HepG2 (cell line): ENCODE data around the gene TJP3. TPM values are rescaled to one million over a fixed set of nuclear protein-coding genes. Genes with fewer than 3 reads are reported as not detected.

Experiments used
- CBFB ChIP-seq: sonication (generic); formaldehyde crosslinking; IDR thresholded peaks from 2 replicates; pipeline ENCODE4 v1.4.0; 2020; ENCODE audit warnings: missing genetic modification reagents
- CHD4 ChIP-seq: fragments of 200-600 bp; sonication (generic); IDR thresholded peaks from 2 replicates; pipeline ENCODE4 v1.7.0; 2017; ENCODE audit warnings: mild to moderate bottlenecking, low read length, borderline replicate concordance
- HCFC1 ChIP-seq: fragments of 150-350 bp; IDR thresholded peaks from 2 replicates; pipeline ENCODE4 v1.6.1; 2014; ENCODE audit warnings: low read depth, low read length
- HNF4A ChIP-seq: sonication (generic); formaldehyde crosslinking; IDR thresholded peaks from 2 replicates; pipeline ENCODE4 v1.4.0; 2020; ENCODE audit warnings: missing genetic modification reagents
- KDM2A ChIP-seq: sonication (generic); formaldehyde crosslinking; IDR thresholded peaks from 2 replicates; pipeline ENCODE4 v1.4.0; 2020; ENCODE audit warnings: low read depth, missing genetic modification reagents, borderline replicate concordance
- KDM4B ChIP-seq: sonication (generic); formaldehyde crosslinking; IDR thresholded peaks from 2 replicates; pipeline ENCODE4 v1.4.0; 2020; ENCODE audit warnings: missing genetic modification reagents
- RARA ChIP-seq: IDR thresholded peaks from 2 replicates; pipeline ENCODE4 v1.6.1; 2016; ENCODE audit warnings: missing genetic modification reagents, missing compliant biosample characterization
- RCOR2 ChIP-seq: IDR thresholded peaks from 2 replicates; pipeline ENCODE4 v1.6.1; 2016; ENCODE audit warnings: missing biosample characterization, missing genetic modification reagents
- RXRA ChIP-seq: sonication (generic); formaldehyde crosslinking; IDR thresholded peaks from 2 replicates; pipeline ENCODE4 v1.5.1; 2020; ENCODE audit warnings: missing genetic modification reagents
- SAP130 ChIP-seq: IDR thresholded peaks from 2 replicates; pipeline ENCODE4 v1.6.1; 2016; ENCODE audit warnings: low read depth
- SOX13 ChIP-seq, 3 experiments: fragments of 450-650 bp in 1 of 3; sonication (generic) in 1 of 3; formaldehyde crosslinking in 1 of 3; IDR thresholded peaks in 2 of 3; conservative IDR thresholded peaks in 1 of 3; 2 replicates each; pipeline versions ENCODE4 v1.5.0 to v1.6.1; 2016 to 2020; ENCODE audit warnings: antibody characterized with exemption in 1 of 3, mild to moderate bottlenecking in 1 of 3, missing compliant biosample characterization in 1 of 3, missing genetic modification reagents in 1 of 3, moderate library complexity in 1 of 3
- TBL1XR1 ChIP-seq: fragments of 150-350 bp; IDR thresholded peaks from 2 replicates; pipeline ENCODE4 v1.6.1; 2014; ENCODE audit warnings: borderline replicate concordance, low read length; ENCODE audit not compliant: partially characterized antibody
- ZNF44 ChIP-seq: sonication (generic); formaldehyde crosslinking; IDR thresholded peaks from 2 replicates; pipeline ENCODE4 v1.5.1; 2020; ENCODE audit warnings: mild to moderate bottlenecking, missing genetic modification reagents
- ZNF564 ChIP-seq: sonication (generic); formaldehyde crosslinking; IDR thresholded peaks from 2 replicates; pipeline ENCODE4 v1.8.1; 2023; ENCODE audit warnings: mild to moderate bottlenecking, missing genetic modification reagents
- ZNF713 ChIP-seq: sonication (generic); formaldehyde crosslinking; IDR thresholded peaks from 2 replicates; pipeline ENCODE4 v1.4.0; 2020; ENCODE audit warnings: mild to moderate bottlenecking, missing genetic modification reagents
- ZNF792 ChIP-seq: IDR thresholded peaks from 2 replicates; pipeline ENCODE4 v1.6.1; 2016
- polyA plus RNA-seq, 8 experiments: library from polyadenylated mRNA; depleted of rRNA in 3 of 8; stranded (reverse) in 7 of 8; unstranded in 1 of 8; fragments of >200 nt; fragmentation: Illumina TruSeq in 4 of 8; extraction: Trizol in 4 of 8; gene quantifications; 2 replicates each; pipeline versions ENCODE4 v1.2.1 to v1.2.3, GENCODE V29; 2011 to 2016; ENCODE audit warnings: low read depth in 4 of 8, missing spikeins in 1 of 8, mixed read lengths in 1 of 8; ENCODE audit not compliant: insufficient read depth in 1 of 8
- total RNA-seq, 5 experiments: library from RNA; depleted of rRNA; stranded (reverse); fragments of >200 nt; fragmentation: Illumina TruSeq; extraction: Trizol; gene quantifications; 2 replicates each; pipeline ENCODE4 v1.2.3, GENCODE V29; 2016; ENCODE audit warnings: low read depth in 1 of 5
- TF ChIP-seq, protein P1 (sequence below): sonication (generic); formaldehyde crosslinking; IDR thresholded peaks from 2 replicates; pipeline ENCODE4 v1.5.0; 2020; ENCODE audit warnings: mild to moderate bottlenecking, missing genetic modification reagents, borderline replicate concordance
- TF ChIP-seq, protein P2 (sequence below): IDR thresholded peaks from 2 replicates; pipeline ENCODE4 v1.6.1; 2016; ENCODE audit warnings: mild to moderate bottlenecking
- TF ChIP-seq, protein P3 (sequence below): sonication (generic); formaldehyde crosslinking; IDR thresholded peaks from 2 replicates; pipeline ENCODE4 v1.4.0; 2020; ENCODE audit warnings: low read depth, missing genetic modification reagents
- TF ChIP-seq, protein P4 (sequence below): sonication (generic); formaldehyde crosslinking; conservative IDR thresholded peaks from 2 replicates; pipeline ENCODE4 v1.8.0; 2022; ENCODE audit warnings: low read depth, missing genetic modification reagents

The TJP3 gene
- total and polyA plus RNA-seq, 2 of the 13 experiments (the other 11 are each of a cell fraction or from before 2014, with no cell fraction given), result 2.3 to 21.5 TPM

DNA sequence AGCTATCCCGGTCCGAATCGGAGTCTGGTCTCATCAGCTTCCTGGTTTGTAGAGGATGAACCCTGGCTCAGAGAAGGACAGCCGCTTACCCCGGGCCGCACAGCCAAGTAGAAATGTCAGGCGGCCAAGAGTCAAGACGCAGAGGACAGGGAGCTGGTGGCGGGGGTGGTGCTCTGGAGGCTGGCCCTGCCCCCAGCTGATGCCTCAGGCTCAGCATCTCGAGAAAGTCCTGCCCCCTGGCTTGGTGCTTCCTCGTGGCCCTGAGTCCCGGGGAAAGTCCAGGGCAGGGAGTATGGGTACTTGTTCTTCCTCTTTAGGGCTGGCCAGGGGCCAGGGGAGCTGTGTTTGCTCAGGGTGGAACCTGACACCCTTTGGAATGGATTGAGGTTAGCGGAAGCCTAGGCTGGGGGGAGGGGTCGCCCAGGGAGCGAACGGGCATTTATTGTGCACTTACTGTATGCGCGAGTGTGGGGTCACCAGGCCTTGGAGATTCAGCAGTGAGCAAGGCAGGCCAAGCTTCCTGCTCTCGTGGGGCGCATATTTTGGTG lies 2.2 kb downstream of the TJP3 start (continued):
- TF ChIP-seq SOX13 (IDR thresholded peaks at IDR 0.05), result no peak
- TF ChIP-seq SOX13 (CRISPR knock-in tag; conservative IDR thresholded peaks at IDR 0.05 in 1 of 2, IDR thresholded peaks at IDR 0.05 in 1 of 2), result peak in 1 of 2 experiments; percentile 82; a peak in 2 of 4 replicates
- TF ChIP-seq HCFC1, result no peak
- TF ChIP-seq ZNF713 (CRISPR knock-in tag), result no peak
- TF ChIP-seq, protein P1, sequence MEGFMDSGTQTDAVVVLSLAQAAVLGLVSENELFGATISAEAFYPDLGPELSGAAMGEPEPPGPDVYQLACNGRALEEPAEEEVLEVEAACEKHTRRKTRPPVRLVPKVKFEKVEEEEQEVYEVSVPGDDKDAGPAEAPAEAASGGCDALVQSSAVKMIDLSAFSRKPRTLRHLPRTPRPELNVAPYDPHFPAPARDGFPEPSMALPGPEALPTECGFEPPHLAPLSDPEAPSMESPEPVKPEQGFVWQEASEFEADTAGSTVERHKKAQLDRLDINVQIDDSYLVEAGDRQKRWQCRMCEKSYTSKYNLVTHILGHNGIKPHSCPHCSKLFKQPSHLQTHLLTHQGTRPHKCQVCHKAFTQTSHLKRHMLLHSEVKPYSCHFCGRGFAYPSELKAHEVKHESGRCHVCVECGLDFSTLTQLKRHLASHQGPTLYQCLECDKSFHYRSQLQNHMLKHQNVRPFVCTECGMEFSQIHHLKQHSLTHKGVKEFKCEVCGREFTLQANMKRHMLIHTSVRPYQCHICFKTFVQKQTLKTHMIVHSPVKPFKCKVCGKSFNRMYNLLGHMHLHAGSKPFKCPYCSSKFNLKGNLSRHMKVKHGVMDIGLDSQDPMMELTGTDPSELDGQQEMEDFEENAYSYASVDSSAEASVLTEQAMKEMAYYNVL (CRISPR knock-in tag), result peak; percentile 81; the same call in 1 of the 2 replicates
- TF ChIP-seq KDM4B (CRISPR knock-in tag), result peak; percentile 84; the same call in 1 of the 2 replicates
- TF ChIP-seq, protein P2, sequence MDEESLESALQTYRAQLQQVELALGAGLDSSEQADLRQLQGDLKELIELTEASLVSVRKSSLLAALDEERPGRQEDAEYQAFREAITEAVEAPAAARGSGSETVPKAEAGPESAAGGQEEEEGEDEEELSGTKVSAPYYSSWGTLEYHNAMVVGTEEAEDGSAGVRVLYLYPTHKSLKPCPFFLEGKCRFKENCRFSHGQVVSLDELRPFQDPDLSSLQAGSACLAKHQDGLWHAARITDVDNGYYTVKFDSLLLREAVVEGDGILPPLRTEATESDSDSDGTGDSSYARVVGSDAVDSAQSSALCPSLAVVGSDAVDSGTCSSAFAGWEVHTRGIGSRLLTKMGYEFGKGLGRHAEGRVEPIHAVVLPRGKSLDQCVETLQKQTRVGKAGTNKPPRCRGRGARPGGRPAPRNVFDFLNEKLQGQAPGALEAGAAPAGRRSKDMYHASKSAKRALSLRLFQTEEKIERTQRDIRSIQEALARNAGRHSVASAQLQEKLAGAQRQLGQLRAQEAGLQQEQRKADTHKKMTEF, result peak; percentile 70
- peak; percentile 88 for TF ChIP-seq RXRA (CRISPR knock-in tag)
- no peak for TF ChIP-seq ZNF44 (CRISPR knock-in tag)
- TF ChIP-seq, protein P3, sequence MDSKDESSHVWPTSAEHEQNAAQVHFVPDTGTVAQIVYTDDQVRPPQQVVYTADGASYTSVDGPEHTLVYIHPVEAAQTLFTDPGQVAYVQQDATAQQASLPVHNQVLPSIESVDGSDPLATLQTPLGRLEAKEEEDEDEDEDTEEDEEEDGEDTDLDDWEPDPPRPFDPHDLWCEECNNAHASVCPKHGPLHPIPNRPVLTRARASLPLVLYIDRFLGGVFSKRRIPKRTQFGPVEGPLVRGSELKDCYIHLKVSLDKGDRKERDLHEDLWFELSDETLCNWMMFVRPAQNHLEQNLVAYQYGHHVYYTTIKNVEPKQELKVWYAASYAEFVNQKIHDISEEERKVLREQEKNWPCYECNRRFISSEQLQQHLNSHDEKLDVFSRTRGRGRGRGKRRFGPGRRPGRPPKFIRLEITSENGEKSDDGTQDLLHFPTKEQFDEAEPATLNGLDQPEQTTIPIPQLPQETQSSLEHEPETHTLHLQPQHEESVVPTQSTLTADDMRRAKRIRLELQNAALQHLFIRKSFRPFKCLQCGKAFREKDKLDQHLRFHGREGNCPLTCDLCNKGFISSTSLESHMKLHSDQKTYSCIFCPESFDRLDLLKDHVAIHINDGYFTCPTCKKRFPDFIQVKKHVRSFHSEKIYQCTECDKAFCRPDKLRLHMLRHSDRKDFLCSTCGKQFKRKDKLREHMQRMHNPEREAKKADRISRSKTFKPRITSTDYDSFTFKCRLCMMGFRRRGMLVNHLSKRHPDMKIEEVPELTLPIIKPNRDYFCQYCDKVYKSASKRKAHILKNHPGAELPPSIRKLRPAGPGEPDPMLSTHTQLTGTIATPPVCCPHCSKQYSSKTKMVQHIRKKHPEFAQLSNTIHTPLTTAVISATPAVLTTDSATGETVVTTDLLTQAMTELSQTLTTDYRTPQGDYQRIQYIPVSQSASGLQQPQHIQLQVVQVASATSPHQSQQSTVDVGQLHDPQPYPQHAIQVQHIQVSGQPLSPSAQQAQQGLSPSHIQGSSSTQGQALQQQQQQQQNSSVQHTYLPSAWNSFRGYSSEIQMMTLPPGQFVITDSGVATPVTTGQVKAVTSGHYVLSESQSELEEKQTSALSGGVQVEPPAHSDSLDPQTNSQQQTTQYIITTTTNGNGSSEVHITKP (CRISPR knock-in tag), result peak; percentile 71
- TF ChIP-seq HNF4A (CRISPR knock-in tag), result peak; percentile 92
- TF ChIP-seq ZNF792 (CRISPR knock-in tag), result peak; percentile 88
- TF ChIP-seq SAP130 (CRISPR knock-in tag), result peak; percentile 83
- peak; percentile 69 for TF ChIP-seq KDM2A
- TF ChIP-seq CBFB (CRISPR knock-in tag), result peak; percentile 75; the same call in 1 of the 2 replicates
- TF ChIP-seq TBL1XR1, result no peak
- TF ChIP-seq, protein P4, sequence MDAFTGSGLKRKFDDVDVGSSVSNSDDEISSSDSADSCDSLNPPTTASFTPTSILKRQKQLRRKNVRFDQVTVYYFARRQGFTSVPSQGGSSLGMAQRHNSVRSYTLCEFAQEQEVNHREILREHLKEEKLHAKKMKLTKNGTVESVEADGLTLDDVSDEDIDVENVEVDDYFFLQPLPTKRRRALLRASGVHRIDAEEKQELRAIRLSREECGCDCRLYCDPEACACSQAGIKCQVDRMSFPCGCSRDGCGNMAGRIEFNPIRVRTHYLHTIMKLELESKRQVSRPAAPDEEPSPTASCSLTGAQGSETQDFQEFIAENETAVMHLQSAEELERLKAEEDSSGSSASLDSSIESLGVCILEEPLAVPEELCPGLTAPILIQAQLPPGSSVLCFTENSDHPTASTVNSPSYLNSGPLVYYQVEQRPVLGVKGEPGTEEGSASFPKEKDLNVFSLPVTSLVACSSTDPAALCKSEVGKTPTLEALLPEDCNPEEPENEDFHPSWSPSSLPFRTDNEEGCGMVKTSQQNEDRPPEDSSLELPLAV (CRISPR knock-in tag), result no peak
- peak; percentile 66; the same call in 1 of the 2 replicates for TF ChIP-seq RARA (CRISPR knock-in tag)
- peak; percentile 90 for TF ChIP-seq RCOR2 (CRISPR knock-in tag)
- TF ChIP-seq ZNF564 (CRISPR knock-in tag), result peak; percentile 55; the same call in 1 of the 2 replicates
- 0 out of 2 replicates have a peak, but pooled peaks have one; percentile 52 for TF ChIP-seq CHD4
